ENCODE measurements around the gene MMRN1. TPM values are rescaled to one million over a fixed set of nuclear protein-coding genes. Genes with fewer than 3 reads are reported as not detected.

MMRN1 gene
- total RNA-seq, 1 donor from 2014 or later = not detected

DNA sequence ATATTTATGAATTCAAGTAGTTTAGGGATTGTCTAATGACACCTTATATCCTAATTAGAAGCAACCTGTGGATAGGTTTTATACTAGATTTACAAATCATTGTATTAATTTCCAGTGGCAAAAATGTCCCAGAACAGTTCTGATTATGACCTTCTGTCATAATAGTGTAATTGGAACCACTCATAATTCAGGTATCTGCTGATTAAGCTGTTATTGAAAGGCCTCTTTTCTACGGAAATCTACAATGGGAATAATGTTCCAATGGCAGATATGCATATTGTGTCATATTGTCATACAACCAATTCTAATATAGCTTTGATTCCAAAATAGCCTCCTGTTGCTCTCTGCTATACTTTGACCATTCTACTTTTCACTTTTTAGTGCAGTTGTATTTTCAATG, 19.0 kb downstream of the MMRN1 start:
- DNase-seq (ENCODE audit: low read depth) = no peak

DNA sequence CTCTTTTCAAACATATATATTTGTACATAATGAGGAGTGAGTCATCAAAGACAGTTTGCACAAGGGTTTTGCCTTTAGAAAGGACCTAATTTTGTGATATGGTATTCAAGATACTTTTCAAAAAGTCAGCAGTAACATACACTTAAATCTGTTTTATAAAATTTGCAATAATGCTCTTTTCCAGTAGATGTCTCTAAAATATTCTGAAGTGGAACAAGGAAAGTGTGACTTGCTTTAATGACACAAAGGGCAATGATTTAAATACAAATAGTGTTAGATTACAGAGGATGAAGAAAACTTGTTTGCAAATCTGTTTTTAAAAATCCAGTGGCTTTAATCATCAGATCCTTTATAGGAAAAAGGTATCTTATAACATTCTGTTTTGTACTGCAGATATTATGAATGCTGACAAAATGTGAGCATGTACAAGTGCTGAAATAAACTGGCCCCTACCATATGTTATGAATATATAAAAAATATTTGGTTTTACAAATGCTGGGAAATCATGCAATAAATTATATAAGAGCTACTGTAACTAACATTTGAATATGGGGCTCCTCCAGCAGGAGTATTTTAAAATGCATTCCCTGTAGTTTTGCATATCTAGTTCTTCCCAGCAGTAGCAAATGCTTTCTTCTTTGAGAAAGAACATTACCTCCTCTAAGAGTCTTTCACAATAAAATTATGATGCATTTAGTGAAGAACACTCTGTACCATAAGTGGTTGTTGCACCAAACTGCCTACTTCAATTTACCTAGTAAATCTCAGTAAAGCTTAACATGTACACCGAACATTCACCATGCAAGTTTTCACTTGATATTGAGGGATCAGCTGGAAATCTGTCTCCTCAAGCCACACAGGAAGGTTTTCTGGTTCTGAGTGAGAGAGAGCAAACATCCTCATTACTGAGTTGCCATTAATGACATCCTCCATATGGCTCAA, 20.2 kb downstream of the MMRN1 start:
- peak; percentile 3 for DNase-seq (ENCODE audit: low read depth)

DNA sequence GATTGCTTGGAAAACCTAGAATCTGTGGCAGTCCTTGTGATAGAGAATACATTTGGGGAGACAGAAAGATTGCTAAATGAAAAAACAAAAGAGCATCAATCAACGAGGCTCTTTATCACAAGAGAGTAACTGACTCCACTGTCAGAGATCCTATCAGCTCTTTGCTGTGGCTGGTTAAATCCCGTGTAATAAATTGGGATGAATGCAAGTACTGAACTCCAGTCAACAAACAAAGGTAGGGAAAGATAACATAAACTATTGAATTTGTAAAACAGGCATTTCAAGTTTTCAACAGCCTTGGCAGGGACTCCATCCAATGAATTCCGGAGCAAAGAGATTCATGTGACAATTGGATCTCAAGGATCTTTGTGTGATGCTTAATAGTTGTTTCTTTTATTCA, 21.3 kb downstream of the MMRN1 start:
- no peak for DNase-seq (ENCODE audit: low read depth)

DNA sequence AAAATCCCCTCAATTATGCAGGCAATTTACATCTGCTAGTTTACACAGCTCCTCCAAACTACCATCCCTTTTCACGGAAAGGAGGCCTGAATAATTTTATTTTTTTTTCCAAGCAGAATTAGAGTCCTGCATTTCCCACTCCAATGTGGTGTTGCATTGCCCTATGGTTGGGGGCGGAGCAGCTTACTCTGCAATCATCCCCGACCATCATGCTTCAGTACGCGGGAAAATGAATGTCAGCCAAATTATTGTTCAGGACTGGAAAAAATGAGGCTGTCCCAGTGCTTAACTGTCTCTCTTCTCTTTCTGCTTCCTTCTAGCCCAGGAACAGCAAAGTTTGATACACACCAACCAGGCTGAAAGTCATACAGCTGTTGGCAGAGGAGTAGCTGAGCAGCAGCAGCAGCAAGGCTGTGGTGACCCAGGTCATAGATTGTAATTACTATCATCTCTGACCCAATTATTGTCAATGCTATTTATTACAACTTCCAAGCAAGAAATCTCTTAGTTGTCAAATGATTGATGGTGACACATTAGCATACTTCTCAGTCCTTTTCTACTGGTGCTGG, 28.3 kb downstream of the MMRN1 start:
- DNase-seq (ENCODE audit: low read depth) = no peak

DNA sequence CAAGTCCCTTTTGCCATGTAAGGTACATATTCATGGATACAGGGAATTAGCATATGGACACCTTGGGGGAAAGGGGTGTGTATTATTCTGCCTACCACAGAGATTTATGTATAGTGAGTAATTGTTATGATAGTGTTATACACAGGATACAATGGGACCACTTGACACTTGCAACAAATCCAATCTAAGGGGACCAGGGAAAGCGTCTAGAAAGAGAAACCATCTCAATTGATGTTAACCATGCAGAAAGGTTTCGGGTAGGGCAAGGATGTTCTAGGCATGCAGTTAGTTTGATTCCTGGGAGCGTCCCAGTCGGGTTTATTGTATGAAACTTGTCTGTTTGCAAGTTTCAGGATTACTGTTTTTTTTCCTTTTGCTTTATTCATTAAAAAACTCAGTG, 34.2 kb downstream of the MMRN1 start:
- DNase-seq (ENCODE audit: low read depth) = no peak

DNA sequence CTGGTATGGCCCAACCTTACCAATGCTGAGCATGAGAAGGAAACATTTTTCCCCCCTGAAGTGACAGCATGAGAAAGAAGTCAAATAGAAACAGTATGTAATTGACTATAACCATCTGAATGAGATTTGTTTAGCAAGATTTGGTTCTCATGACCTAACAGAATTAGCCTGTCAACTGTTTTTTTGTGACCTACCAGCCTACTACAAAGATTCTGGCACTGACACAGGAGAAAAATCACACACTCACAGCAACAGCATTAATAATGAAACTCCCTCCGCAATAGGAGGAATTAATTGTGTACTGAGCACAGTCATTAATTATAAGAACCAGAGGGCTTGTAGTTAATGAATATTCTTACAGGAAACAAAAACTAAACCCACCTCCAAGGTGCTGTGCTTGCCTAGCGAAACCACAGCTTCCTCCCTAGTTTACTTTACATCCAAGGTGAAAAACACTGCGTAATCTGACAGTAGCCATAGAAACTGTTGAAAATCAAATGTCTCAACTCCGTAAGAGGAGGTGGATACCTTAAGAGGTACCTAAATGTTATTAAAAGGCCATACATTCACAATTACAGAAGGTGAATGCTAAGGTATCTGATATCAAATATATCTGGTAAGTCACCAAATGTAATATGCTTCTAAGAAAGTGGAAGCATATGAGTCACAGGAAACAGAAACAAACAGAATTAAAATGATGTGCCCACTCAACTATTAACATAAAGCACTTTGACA, 34.9 kb downstream of the MMRN1 start:
- no peak for DNase-seq (ENCODE audit: low read depth)

DNA sequence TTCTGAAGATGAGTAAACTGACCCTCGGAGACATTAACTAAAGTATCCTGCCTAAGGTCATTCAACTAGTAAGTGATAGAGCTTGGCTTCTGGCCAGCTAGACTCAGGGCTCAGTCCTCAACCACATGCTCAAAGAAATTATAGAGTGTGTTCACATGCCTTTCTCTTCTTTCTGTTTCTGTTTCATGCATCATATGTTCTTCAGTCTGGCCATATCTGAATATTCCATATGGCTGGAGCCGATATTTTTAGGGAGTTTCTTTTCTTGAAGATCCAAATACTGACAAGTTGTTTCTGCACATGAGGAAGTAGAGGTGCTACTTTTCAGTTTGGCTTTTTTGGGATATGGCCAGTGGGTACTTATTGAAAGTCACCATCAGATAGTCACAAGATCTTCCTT, 44.9 kb downstream of the MMRN1 start:
- no peak for DNase-seq (ENCODE audit: low read depth)

DNA sequence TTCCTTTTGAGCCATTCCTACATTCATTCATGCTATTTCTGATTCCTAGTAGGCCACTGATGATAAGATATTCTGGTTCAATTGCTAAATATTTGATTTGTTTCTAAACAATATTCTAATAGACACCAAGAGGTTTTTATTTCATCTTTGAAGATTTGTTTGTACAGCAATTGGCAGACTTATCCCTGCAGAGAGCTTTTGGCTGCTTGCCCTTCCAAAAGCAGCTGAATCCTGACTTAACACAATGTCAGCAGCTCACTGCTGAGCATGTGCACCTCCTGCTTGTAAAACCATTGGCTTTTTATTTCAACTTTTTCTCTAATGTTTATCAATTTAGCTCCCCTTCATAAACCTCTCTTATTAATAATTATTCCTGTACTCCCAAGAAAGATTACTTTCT, 45.3 kb downstream of the MMRN1 start:
- peak; percentile 57 for DNase-seq (ENCODE audit: low read depth)

DNA sequence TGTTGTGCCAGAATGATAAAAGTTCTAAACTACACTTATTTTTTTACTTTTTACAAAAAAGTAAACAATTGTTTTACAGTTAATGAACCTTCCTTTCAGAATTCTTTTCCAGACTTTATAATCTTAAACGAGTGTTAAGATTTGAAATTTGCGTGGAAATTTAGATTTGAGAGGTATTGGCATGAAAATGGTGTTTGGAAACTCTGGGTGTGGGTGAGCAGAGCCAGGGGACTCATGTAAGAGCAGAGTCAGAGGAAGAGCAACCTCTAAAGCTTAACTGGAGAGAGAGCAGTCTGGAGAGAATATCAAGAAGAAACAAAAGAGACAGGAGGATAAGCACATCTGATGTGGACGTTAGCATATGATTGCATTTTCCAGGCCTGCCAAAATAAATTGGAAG, 48.2 kb downstream of the MMRN1 start:
- DNase-seq (ENCODE audit: low read depth) = no peak

DNA sequence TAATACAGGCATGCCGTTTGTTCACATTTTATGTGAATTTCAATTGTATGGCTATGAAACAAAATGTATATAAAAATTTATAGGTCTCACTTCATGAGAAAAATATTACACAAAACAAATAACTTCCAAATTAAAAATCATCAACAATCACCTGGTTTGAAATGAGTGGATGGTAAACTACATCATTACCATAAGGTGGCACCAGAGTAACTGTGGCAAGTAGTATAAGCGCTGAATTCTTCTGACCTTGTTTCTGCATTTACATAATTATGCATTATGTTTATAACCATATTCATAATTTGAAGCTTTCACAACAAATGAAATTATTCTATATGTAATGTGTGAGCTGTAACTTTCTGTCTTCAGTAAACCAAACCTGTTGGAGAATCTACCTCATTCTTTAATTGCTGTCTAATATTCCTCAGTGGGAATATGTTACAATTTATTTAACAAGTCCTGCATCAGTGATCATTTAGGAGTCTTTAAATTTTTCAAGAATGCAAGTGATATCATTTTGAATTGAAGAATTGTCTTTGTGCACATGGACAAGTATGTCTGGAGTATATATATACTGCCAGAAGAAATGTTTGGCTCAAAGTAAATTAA, 55.2 kb downstream of the MMRN1 start:
- DNase-seq (ENCODE audit: low read depth) = no peak

DNA sequence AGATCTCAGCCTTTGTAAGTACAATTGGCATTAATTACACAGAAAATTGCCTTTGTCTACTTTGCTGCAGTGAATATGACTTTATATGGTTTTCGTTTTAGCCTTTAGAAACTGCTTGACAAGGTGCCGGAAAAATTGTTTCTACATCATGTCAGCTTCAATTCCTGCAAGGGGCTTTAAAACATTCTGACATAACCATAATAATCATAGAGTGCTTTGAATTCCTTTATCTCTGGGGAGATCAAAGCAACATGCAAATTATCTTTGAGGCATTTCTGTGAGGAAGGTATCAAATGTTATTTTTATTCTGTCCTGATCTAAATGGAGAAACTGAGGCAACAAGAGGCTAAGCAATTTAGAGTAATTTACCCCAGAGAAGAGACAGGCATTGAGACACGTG, 57.8 kb downstream of the MMRN1 start:
- DNase-seq (ENCODE audit: low read depth) = no peak

DNA sequence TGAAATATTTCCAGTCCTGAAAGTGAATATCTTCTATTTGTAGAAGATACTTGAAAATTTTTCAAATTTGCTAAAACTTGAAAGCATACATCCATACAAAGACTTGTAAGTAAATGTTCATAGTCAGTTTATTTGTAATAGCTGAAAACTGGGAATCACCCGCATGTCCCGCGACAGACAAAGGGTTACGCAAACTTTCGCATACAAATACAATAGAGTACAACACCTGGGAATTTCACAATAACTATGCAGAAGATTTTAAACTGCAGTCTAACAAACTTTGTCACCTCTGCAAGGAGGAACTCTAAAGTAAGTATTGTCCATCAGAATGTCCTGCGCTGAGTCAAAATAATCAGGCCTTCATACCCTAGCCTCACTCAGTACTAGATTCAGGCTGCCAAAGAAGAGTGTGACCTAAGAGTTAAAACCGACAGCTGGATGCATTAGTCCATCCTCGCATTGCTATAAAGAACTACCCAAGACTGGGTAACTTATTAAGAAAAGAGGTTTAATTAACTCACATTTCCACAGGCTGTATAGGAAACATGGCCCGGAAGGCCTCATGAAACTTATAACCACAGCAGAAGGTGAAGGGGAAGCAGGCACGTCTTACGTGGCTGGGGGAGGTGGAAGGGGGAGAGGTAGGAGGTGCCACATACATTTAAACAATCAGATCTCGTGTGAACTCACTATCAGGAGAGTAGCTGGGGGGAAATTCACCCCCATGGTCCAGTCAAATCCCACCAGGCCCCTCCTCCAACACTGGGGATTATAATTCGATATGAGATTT, 60.4 kb downstream of the MMRN1 start:
- DNase-seq (ENCODE audit: low read depth) = no peak

DNA sequence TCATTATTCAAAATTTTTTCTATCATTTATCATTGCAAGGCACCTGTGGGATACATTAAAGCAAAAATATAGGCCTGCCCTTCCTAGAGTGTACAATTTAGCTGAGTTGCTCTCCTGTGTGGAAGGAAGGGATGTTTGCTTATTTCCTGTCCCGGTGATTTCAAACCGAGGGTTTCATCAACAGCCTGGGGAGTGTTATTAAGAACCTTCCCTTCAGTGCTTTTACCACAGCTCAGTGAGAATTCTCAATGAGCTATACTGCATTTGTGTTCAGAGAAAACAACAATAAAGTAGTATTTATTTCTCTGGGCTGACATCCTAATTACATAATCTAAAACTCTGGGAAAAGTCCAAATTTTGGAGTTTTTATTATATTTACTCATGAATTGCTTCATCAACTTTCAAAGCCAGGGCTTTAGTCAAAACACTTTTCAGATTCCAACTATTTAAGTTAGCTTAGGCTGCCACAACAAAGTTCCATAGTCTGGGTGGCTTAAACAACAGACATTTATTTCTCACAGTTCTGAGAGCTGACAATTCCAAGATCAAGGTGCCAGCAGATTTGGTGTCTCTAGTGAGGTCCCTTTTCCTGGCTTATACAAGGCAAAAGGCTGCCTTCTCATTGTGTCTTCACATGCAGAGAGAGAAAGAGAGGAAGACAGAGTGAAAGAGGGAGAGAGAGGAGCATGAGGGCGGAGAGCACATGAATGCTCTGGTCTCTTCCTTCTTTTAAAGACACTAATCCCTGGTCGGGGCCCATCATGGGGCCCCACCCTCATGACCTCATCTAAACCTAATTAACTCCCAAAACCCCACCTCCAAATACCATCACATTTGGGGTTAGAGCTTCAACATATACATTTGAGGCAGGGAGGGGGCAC, 62.6 kb downstream of the MMRN1 start:
- DNase-seq (ENCODE audit: low read depth) = no peak

DNA sequence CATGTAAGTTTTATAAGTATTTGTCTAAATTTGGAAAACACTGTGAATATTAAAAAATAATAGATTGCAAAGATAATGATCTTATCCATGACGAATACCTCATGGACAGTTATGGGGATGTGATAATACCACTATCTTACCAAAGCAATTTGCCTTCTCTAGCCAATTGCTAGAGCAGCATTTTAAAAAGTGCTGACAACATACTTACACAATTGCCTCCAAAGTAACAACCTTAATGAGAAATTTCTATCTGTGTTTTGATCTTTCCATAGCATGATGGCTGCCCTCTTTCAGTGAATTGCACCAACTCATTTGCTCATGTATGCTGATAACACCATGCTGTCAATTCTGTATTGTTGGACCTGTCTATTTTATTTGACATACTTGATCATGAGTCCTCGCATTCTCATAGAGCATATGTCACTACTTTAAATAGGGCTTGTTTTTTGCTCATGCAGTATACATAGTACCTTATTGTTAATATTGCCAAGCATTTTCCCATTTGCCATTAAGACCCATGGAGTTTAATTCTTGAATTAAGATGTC, 87.2 kb downstream of the MMRN1 start:
- DNase-seq (ENCODE audit: low read depth) = no peak

DNA sequence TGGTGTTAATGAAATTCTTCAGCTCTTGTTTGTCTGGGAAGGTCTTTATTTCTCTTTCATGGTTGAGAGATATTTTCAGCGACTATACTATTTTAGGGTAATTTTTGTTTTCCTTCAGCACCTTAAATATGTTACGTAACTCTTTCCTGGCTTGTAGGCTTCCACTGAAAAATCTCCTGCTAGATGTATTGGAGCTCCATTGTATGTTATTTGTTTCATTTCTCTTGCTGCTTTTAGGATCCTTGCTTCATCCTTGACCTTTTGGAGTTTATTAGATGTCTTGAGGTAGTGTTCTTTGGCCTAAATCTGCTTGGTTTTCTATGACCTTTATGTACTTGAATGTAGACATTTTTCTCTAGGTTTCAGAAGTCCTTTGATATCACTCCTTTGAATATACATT, 93.6 kb downstream of the MMRN1 start:
- no peak for DNase-seq (ENCODE audit: low read depth)

DNA sequence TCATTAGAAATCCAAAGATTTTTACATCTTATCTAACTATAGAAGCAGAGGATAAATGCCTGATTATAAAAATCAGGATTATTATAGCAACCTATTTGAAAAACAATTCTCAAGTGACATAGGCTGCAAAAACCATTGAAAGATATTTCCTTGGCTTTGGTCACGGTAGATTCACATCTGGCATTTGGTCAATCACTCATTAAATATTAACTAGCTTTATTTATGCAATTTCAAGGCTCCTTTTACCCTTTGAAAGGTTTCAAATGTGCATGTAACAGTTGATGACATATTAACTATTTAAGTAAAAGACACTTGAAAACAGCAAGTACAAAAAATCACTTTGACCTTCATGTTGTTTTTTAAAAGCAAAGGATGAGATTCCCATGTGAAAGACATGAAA, 98.1 kb downstream of the MMRN1 start:
- DNase-seq (ENCODE audit: low read depth) = no peak

DNA sequence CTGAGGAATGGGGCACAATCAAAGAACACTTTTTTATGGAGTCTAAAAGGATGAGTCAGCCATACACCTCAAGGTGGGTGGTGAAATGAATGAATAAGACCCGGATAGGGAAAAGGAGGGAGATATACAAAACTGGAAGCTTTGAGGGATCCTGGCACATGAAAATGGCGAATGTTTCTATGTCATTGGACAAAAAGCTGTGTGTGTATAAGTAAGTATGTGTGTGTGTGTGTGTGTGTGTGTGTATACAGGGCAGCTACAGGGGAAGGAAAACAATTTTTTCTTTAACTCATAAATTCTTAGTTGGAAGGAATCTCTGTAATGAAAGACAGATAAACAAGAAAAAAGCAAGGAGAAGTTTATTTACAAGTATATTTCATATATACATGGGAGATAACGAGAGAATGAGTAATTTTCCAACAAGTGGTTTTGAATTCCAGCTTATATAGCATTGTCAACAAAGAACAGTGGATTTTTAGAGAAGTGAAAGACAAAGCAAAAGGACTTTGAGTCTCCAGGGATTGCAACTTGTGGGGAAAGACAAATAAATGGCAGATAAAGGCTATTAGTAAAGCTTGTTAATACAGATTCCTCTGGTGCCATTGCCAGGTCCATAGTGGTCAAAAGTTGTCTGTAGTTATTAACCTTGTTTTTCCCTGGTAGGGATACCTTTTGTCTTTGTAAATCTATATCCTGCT, 99.7 kb downstream of the MMRN1 start:
- no peak for DNase-seq (ENCODE audit: low read depth)

DNA sequence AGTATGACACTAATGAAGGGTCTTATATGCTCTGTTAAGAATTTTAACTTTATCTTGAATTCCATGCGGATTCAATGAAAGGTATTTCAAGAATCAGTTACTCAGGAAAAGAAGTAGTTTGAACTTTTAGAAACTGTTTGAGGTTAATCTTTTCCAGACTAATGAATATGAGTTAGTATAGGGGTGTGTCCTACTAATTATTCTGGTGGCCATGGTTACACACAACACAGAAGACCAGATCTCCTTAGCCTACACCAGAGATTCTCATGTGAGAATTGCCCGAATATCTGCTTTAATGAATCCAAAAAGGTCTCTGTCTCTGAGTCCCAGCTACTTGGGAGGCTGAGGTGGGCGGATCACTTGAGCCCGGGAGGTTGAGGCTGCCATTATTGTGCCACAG, 100.4 kb downstream of the MMRN1 start:
- DNase-seq (ENCODE audit: low read depth) = no peak

DNA sequence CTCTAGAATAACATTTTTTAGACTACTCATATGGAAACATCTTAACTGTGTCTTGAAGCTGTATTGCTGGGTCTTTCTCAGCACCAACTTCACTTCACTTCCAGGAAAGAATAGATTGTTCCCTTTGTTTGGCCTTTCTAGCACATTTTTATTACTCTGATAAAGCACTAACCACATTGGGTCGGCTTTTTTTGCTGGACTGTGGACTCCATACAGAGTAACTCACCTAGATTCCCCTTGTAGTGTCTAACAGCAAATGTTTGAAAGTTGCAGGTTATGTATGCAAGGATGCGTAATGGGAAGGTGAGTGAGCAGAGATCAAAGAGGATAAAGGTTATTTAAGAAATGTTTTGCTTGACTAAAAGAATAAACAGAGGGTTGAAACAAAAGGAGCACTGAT, 101.2 kb downstream of the MMRN1 start:
- DNase-seq (ENCODE audit: low read depth) = no peak

Data from myocyte (in vitro differentiated cells).